H1 (cell line): Measurements from ENCODE around the gene LRRC49. TPM values are rescaled to one million over a fixed set of nuclear protein-coding genes. Genes with fewer than 3 reads are reported as not detected.

Experiments used
- CTCF ChIA-PET: fragments of 300-600 bp; sonication (Branson Sonifier 250); formaldehyde crosslinking; loops from one replicate; lab custom pipeline; 2021; ENCODE audit not compliant: partially characterized antibody; lab: Charles Lee
- POLR2A ChIA-PET: fragments of 300-600 bp; sonication (Branson Sonifier 250); formaldehyde crosslinking; loops from one replicate; lab custom pipeline; 2021; ENCODE audit warnings: inconsistent platforms; ENCODE audit not compliant: partially characterized antibody; lab: Charles Lee
- DNase-seq, 2 experiments: peaks; one replicate each; pipeline versions ENCODE4 v3.0.0 to v3.0.0-alpha.2; 2010 to 2022; ENCODE audit warnings: low spot score in 2 of 2, low read depth in 1 of 2, mixed read lengths in 1 of 2
- FAIRE-seq: peaks from 2 replicates; lab custom pipeline; 2011; peaks lifted over from hg19 to GRCh38; lab: Jason Lieb, UNC
- H2AFZ ChIP-seq: 2 replicates; pipeline ENCODE4 v1.8.1; 2012; ENCODE audit warnings: low read length, inconsistent platforms
- H2AK5ac ChIP-seq: 2 replicates; pipeline ENCODE4 v1.6.1; 2013; ENCODE audit warnings: low read depth, low read length
- H2BK120ac ChIP-seq: replicated peaks from 2 replicates; pipeline ENCODE3; 2013; ENCODE audit warnings: low read depth, low read length, inconsistent platforms
- H2BK12ac ChIP-seq: 2 replicates; pipeline ENCODE4 v1.6.1; 2013; ENCODE audit warnings: low read depth, low read length
- H2BK15ac ChIP-seq: 2 replicates; pipeline ENCODE4 v1.6.1; 2013; ENCODE audit warnings: low read length
- H2BK20ac ChIP-seq: 2 replicates; pipeline ENCODE4 v1.6.1; 2013; ENCODE audit warnings: low read length
- H2BK5ac ChIP-seq: 2 replicates; pipeline ENCODE4 v1.6.1; 2013; ENCODE audit warnings: low read depth, low read length
- H3K14ac ChIP-seq: 2 replicates; pipeline ENCODE4 v1.6.1; 2013; ENCODE audit warnings: inconsistent platforms; ENCODE audit not compliant: insufficient read length
- H3K18ac ChIP-seq: 2 replicates; pipeline ENCODE4 v1.6.1; 2013; ENCODE audit warnings: low read length; ENCODE audit errors: extremely low read depth
- H3K23ac ChIP-seq: 2 replicates; pipeline ENCODE4 v1.6.1; 2013; ENCODE audit warnings: inconsistent platforms; ENCODE audit not compliant: insufficient read length
- H3K23me2 ChIP-seq: 2 replicates; pipeline ENCODE4 v1.6.1; 2013; ENCODE audit warnings: low read depth, low read length
- H3K27ac ChIP-seq: 2 replicates; pipeline ENCODE4 v1.6.1; 2011; ENCODE audit warnings: low read depth, low read length, inconsistent platforms
- H3K27me3 ChIP-seq, 4 experiments: replicated peaks in 1 of 4; 1 replicate in 1 of 4; 2 replicates in 3 of 4; pipeline versions ENCODE4 v1.6.1 to v1.8.1; 2011 to 2013; ENCODE audit warnings: low read length in 3 of 4, mild to moderate bottlenecking in 3 of 4, inconsistent platforms in 2 of 4, mixed read lengths in 2 of 4, moderate library complexity in 1 of 4; ENCODE audit not compliant: control insufficient read depth in 3 of 4, insufficient read depth in 3 of 4; ENCODE audit errors: extremely low read depth in 1 of 4
- H3K36me3 ChIP-seq, 4 experiments: 2 replicates each; pipeline versions ENCODE4 v1.6.1 to v1.8.1; 2011 to 2013; ENCODE audit warnings: mild to moderate bottlenecking in 4 of 4, low read length in 3 of 4, moderate library complexity in 2 of 4, control low read depth in 1 of 4, inconsistent platforms in 1 of 4; ENCODE audit not compliant: insufficient read depth in 4 of 4, control insufficient read depth in 2 of 4
- H3K4ac ChIP-seq: replicated peaks from 2 replicates; pipeline ENCODE3; 2013; ENCODE audit warnings: low read length, low read depth, mixed read lengths, inconsistent platforms; ENCODE audit not compliant: insufficient read length
- H3K4me1 ChIP-seq, 4 experiments: replicated peaks in 1 of 4; 1 replicate in 1 of 4; 2 replicates in 3 of 4; pipeline versions ENCODE4 v1.6.1 to v1.8.1; 2011 to 2013; ENCODE audit warnings: low read length in 3 of 4, inconsistent platforms in 2 of 4, mixed read lengths in 1 of 4; ENCODE audit not compliant: insufficient read depth in 4 of 4, control insufficient read depth in 3 of 4
- H3K4me2 ChIP-seq, 2 experiments: 2 replicates each; pipeline versions ENCODE4 v1.6.1 to v1.8.1; 2011 to 2013; ENCODE audit warnings: low read depth in 2 of 2, low read length in 2 of 2, control low read depth in 1 of 2, inconsistent platforms in 1 of 2, mild to moderate bottlenecking in 1 of 2; ENCODE audit not compliant: insufficient read depth in 1 of 2
- H3K4me3 ChIP-seq, 4 experiments: fragments of 200-600, 300-600 bp in 1 of 4; sonication (generic), shearing (Covaris generic), sonication (Bioruptor Twin) in 1 of 4; 2 replicates each; pipeline versions ENCODE4 v1.5.1 to v1.8.1; 2011 to 2016; ENCODE audit warnings: low read length in 4 of 4, low read depth in 3 of 4, control low read depth in 2 of 4, inconsistent platforms in 2 of 4, mild to moderate bottlenecking in 2 of 4, mixed read lengths in 1 of 4, moderate library complexity in 1 of 4; ENCODE audit not compliant: insufficient read depth in 2 of 4; ENCODE audit errors: extremely low read depth in 1 of 4
- H3K56ac ChIP-seq: replicated peaks from 2 replicates; pipeline ENCODE3; 2013; ENCODE audit warnings: low read depth, mild to moderate bottlenecking, mixed read lengths, low read length, inconsistent platforms; ENCODE audit not compliant: insufficient read length
- H3K79me1 ChIP-seq: 2 replicates; pipeline ENCODE4 v1.6.1; 2013; ENCODE audit warnings: low read depth, low read length, control low read depth
- H3K79me2 ChIP-seq, 2 experiments: 2 replicates each; pipeline versions ENCODE4 v1.6.1 to v1.8.1; 2012 to 2013; ENCODE audit warnings: low read length in 2 of 2, mild to moderate bottlenecking in 2 of 2, inconsistent platforms in 1 of 2; ENCODE audit not compliant: insufficient read depth in 2 of 2, control insufficient read depth in 1 of 2
- H3K9ac ChIP-seq, 4 experiments: replicated peaks in 1 of 4; 1 replicate in 1 of 4; 2 replicates in 3 of 4; pipeline versions ENCODE4 v1.6.1 to v1.8.1; 2011 to 2013; ENCODE audit warnings: low read depth in 3 of 4, low read length in 3 of 4, control low read depth in 2 of 4, mild to moderate bottlenecking in 2 of 4, moderate library complexity in 2 of 4, inconsistent platforms in 1 of 4; ENCODE audit errors: extremely low read depth in 1 of 4
- H3K9me3 ChIP-seq, 2 experiments: 2 replicates each; pipeline versions ENCODE4 v1.6.1 to v1.8.1; 2012 to 2013; ENCODE audit warnings: mild to moderate bottlenecking in 2 of 2, moderate library complexity in 2 of 2, control low read depth in 1 of 2, inconsistent platforms in 1 of 2, low read depth in 1 of 2, low read length in 1 of 2, mixed read lengths in 1 of 2; ENCODE audit not compliant: insufficient read depth in 2 of 2
- H4K20me1 ChIP-seq, 2 experiments: replicated peaks in 1 of 2; 2 replicates each; pipeline versions ENCODE3 to v1.8.1; 2011 to 2013; ENCODE audit warnings: inconsistent platforms in 2 of 2, low read length in 2 of 2, mild to moderate bottlenecking in 1 of 2; ENCODE audit not compliant: insufficient read depth in 2 of 2, control insufficient read depth in 1 of 2
- H4K5ac ChIP-seq: 2 replicates; pipeline ENCODE4 v1.6.1; 2013; ENCODE audit warnings: low read length, low read depth, mixed read lengths, inconsistent platforms; ENCODE audit not compliant: insufficient read length
- H4K8ac ChIP-seq: 2 replicates; pipeline ENCODE4 v1.8.0; 2013; ENCODE audit warnings: mild to moderate bottlenecking, moderate library complexity, low read length, inconsistent platforms; ENCODE audit not compliant: insufficient read depth; ENCODE audit errors: extremely low read depth
- H4K91ac ChIP-seq: replicated peaks from 2 replicates; pipeline ENCODE3; 2013; ENCODE audit warnings: low read length, mixed read lengths, inconsistent platforms; ENCODE audit not compliant: insufficient read length
- BACH1 ChIP-seq: IDR thresholded peaks from 2 replicates; pipeline ENCODE4 v1.6.1; 2012; ENCODE audit warnings: low read length, improper control_type of control experiment
- CEBPB ChIP-seq: IDR thresholded peaks from 2 replicates; pipeline ENCODE4 v1.6.1; 2012; ENCODE audit warnings: low read depth, low read length
- FOSL1 ChIP-seq: IDR thresholded peaks from 2 replicates; pipeline ENCODE4 v1.6.1; 2011; ENCODE audit warnings: mild to moderate bottlenecking, low read depth, low read length, moderate library complexity; ENCODE audit not compliant: insufficient read depth
- GTF2F1 ChIP-seq: IDR thresholded peaks from 2 replicates; pipeline ENCODE4 v1.6.1; 2012; ENCODE audit warnings: low read depth, low read length, improper control_type of control experiment, borderline replicate concordance
- HDAC2 ChIP-seq, 2 experiments: fragments of 300-600 bp in 1 of 2; sonication (generic) in 1 of 2; IDR thresholded peaks; 2 replicates each; pipeline ENCODE4 v1.6.1; 2011 to 2012; ENCODE audit warnings: low read depth in 2 of 2, low read length in 2 of 2, mild to moderate bottlenecking in 2 of 2, moderate library complexity in 2 of 2, borderline replicate concordance in 1 of 2, inconsistent platforms in 1 of 2
- JUN ChIP-seq: IDR thresholded peaks from 2 replicates; pipeline ENCODE4 v1.6.1; 2011; ENCODE audit warnings: low read depth, mild to moderate bottlenecking, improper control_type of control experiment, low read length
- KDM1A ChIP-seq: fragments of 200-600, 300-600 bp; sonication (generic); IDR thresholded peaks from 2 replicates; pipeline ENCODE4 v1.7.1; 2016; ENCODE audit warnings: mild to moderate bottlenecking, low read length, borderline replicate concordance
- SIX5 ChIP-seq: IDR thresholded peaks from 2 replicates; pipeline ENCODE4 v1.6.1; 2011; ENCODE audit warnings: mild to moderate bottlenecking, low read depth, low read length
- TAF1 ChIP-seq: IDR thresholded peaks from 2 replicates; pipeline ENCODE4 v1.6.1; 2011; ENCODE audit warnings: mild to moderate bottlenecking, low read depth, low read length
- TAF7 ChIP-seq: optimal IDR thresholded peaks from 2 replicates; pipeline ENCODE3; 2011; ENCODE audit warnings: low read depth, mild to moderate bottlenecking, inconsistent platforms, low read length, moderate library complexity, borderline replicate concordance
- WGBS, 2 experiments: shearing (Covaris generic) in 1 of 2; methylation state at CpG; one replicate each; pipeline versions ENCODE4 v1.1.6 to v1.1.7; 2013 to 2015; ENCODE audit warnings: low lambda C conversion rate in 2 of 2, mixed read lengths in 2 of 2, inconsistent platforms in 1 of 2, low coverage in 1 of 2, missing lambda C conversion rate in 1 of 2; ENCODE audit not compliant: insufficient replicate concordance in 2 of 2, insufficient coverage in 1 of 2, insufficient read length in 1 of 2; ENCODE audit errors: extremely low coverage in 1 of 2, missing lambda C conversion rate in 1 of 2; 5-methylcytosine and 5-hydroxymethylcytosine counted together
- polyA plus RNA-seq, 7 experiments: library from polyadenylated mRNA; depleted of rRNA in 3 of 7; stranded (reverse) in 5 of 7; unstranded in 2 of 7; fragments of >200 nt in 5 of 7; fragments of 200-250 nt in 2 of 7; gene quantifications; 1 replicate in 5 of 7; 2 replicates in 1 of 7; 4 replicates in 1 of 7; pipeline versions ENCODE4 v1.2.1 to v1.2.3, GENCODE V29; 2011 to 2013; ENCODE audit warnings: missing spikeins in 2 of 7, mixed read lengths in 2 of 7
- total RNA-seq: library from RNA; stranded (reverse); fragmentation: NEBNext Ultra II Directional; extraction: Animal tissue kit (Norgen Biotek cat#: 25700); gene quantifications from 2 replicates; pipeline ENCODE4 v1.2.1, GENCODE V29; 2021
- TF ChIP-seq, protein P1 (sequence below), 3 experiments: IDR thresholded peaks; 1 replicate in 2 of 3; 2 replicates in 1 of 3; pipeline versions ENCODE4 v1.5.1 to v1.6.1; 2011; ENCODE audit warnings: low read length in 3 of 3, mild to moderate bottlenecking in 3 of 3, inconsistent platforms in 2 of 3, low read depth in 1 of 3, moderate library complexity in 1 of 3; ENCODE audit not compliant: insufficient read depth in 1 of 3; ENCODE audit errors: control extremely low read depth in 1 of 3

LRRC49 gene
- total and polyA plus RNA-seq, 2 of the 8 experiments (the other 6 are each of a cell fraction or from before 2014, with no cell fraction given), result 5.0 to 10.4 TPM

DNA sequence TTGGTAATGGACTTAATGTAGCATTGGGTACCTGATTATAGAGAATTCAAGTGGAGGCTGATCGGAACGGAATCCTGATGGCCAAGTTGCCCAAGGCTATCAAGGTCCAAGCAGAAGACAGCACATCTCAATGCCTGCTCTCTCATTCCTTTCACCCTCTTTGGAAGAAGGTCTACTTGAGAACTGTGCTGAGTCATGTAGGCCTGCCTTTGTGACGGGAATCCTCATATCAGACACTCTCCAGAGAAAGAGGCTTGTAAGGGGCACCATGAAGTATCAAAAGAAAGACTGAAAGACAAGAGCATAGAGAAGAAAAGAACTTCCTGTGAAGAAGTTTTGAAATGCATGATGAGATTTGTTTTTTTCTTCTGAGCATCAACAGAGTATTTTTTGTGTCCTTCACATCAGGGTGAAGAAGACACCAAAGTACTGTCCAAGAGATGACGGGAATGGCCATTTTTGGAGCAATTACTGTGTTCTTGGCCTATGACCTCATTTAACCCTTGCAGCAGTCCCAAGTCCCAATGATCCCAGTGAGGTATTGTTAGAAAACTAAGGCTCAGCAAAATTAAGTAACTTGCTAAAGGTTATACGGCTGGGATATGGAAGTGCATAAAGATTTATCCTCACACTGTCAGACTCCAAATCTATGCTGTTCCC, 25.5 kb upstream of the LRRC49 start:
- no peak overlapping the region for H4K8ac ChIP-seq
- no peak overlapping the region for H3K18ac ChIP-seq
- H3K27me3 ChIP-seq, result no peaks in the 10 kb centered on the region
- no peak for DNase-seq
- CTCF ChIA-PET, result interaction anchor here (0.9 kb wide), 1 partner anchor 10 kb away, joined by 4 read pairs; no protein-coding TSS in a partner anchor
- H2BK12ac ChIP-seq, result no peak overlapping the region
- no peak overlapping the region for H2BK120ac ChIP-seq
- no peak overlapping the region for H3K27ac ChIP-seq
- no peak overlapping the region for H2AFZ ChIP-seq
- TF ChIP-seq, protein P1, sequence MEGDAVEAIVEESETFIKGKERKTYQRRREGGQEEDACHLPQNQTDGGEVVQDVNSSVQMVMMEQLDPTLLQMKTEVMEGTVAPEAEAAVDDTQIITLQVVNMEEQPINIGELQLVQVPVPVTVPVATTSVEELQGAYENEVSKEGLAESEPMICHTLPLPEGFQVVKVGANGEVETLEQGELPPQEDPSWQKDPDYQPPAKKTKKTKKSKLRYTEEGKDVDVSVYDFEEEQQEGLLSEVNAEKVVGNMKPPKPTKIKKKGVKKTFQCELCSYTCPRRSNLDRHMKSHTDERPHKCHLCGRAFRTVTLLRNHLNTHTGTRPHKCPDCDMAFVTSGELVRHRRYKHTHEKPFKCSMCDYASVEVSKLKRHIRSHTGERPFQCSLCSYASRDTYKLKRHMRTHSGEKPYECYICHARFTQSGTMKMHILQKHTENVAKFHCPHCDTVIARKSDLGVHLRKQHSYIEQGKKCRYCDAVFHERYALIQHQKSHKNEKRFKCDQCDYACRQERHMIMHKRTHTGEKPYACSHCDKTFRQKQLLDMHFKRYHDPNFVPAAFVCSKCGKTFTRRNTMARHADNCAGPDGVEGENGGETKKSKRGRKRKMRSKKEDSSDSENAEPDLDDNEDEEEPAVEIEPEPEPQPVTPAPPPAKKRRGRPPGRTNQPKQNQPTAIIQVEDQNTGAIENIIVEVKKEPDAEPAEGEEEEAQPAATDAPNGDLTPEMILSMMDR (IDR thresholded peaks at IDR 0.05; ENCODE audit: control extremely low read depth in 1 of 3, insufficient read depth in 1 of 3, low read depth in 1 of 3, low read length in 3 of 3), result no peak
- no peak for TF ChIP-seq TAF1
- no peak for TF ChIP-seq TAF7
- TF ChIP-seq GTF2F1, result no peak
- no peak for TF ChIP-seq JUN
- TF ChIP-seq KDM1A, result no peak
- no peak for TF ChIP-seq FOSL1
- no peak for TF ChIP-seq BACH1
- TF ChIP-seq CEBPB, result no peak
- no peak for TF ChIP-seq SIX5
- no peak for TF ChIP-seq HDAC2 (IDR thresholded peaks at IDR 0.05; ENCODE audit: borderline replicate concordance in 1 of 2, low read depth in 2 of 2, low read length in 2 of 2)
- TF ChIP-seq, all 59 proteins: peak for 0
- no peaks in the 10 kb centered on the region for H3K79me2 ChIP-seq
- H3K56ac ChIP-seq, result no peak overlapping the region
- no peak overlapping the region for H2BK5ac ChIP-seq
- H2BK15ac ChIP-seq, result no peak overlapping the region
- H3K23ac ChIP-seq, result no peak overlapping the region
- H2BK20ac ChIP-seq, result no peak overlapping the region
- H3K4me3 ChIP-seq, result no peak overlapping the region
- H3K4me2 ChIP-seq, result no peak overlapping the region
- H3K36me3 ChIP-seq, result no peaks in the 10 kb centered on the region; a peak in 1 of 8 replicates
- H3K23me2 ChIP-seq, result no peaks in the 10 kb centered on the region
- no peak overlapping the region for H4K91ac ChIP-seq
- POLR2A ChIA-PET, result no interaction called here
- H3K9me3 ChIP-seq, result peaks cover 0 to 8% of the 10 kb centered on the region in 2 experiments; a peak in 1 of 4 replicates
- H3K4ac ChIP-seq, result no peak overlapping the region
- H4K20me1 ChIP-seq, result no peaks in the 10 kb centered on the region
- no peak overlapping the region for H3K9ac ChIP-seq
- FAIRE-seq, result no peak
- no peaks in the 10 kb centered on the region for H3K4me1 ChIP-seq
- H4K5ac ChIP-seq, result no peak overlapping the region
- H3K14ac ChIP-seq, result no peak overlapping the region
- no peak overlapping the region for H2AK5ac ChIP-seq
- WGBS, 2 experiments, result 89% methylated on average over 5 of the region's 5 CpGs; no CpG with 5 or more reads in 1 of the 2 experiments
- H3K79me1 ChIP-seq, result no peaks in the 10 kb centered on the region
